ENCODE results near the gene CNOT9. TPM values are rescaled to one million over a fixed set of nuclear protein-coding genes. Genes with fewer than 3 reads are reported as not detected.

CNOT9 gene
- total RNA-seq, 1 donor from 2014 or later = 35.6 TPM

GRCh38 chr2:218555527-218555926 is 13.1 kb upstream of the CNOT9 start:
- Histone ChIP-seq H3K27ac (ENCODE audit: low read depth, low read length) (no peak overlapping the region), H3K4me3 (ENCODE audit: insufficient read depth, low read depth, low read length) (no peak overlapping the region), H3K4me1 (ENCODE audit: insufficient read depth, low read length) (no peaks in the 10 kb centered on the region), H2AFZ (ENCODE audit: low read depth, low read length) (no peak overlapping the region), H3K36me3 (ENCODE audit: insufficient read depth, low read length) (peaks cover 13% of the 10 kb centered on the region), H3K27me3 (ENCODE audit: insufficient read depth, low read length) (no peaks in the 10 kb centered on the region), H3K9me3 (ENCODE audit: insufficient read depth, low read depth, low read length) (no peaks in the 10 kb centered on the region), H3K9ac (ENCODE audit: low read length) (no peak overlapping the region), H3K79me2 (ENCODE audit: insufficient read depth, low read length) (no peaks in the 10 kb centered on the region), H4K20me1 (ENCODE audit: insufficient read depth, low read length) (no peaks in the 10 kb centered on the region), H3K4me2 (ENCODE audit: low read length) (no peak overlapping the region)
- FAIRE-seq = no peak
- H3K36me3 Mint-ChIP-seq (ENCODE audit: low read depth, unreplicated experiment) = peaks cover 5% of the 10 kb centered on the region
- no peak for DNase-seq (ENCODE audit: low read depth)
- H3K4me1 Mint-ChIP-seq (ENCODE audit: low read depth, unreplicated experiment) = peaks cover 4% of the 10 kb centered on the region
- no peak overlapping the region for H3K4me3 Mint-ChIP-seq (ENCODE audit: unreplicated experiment)
- H3K27me3 Mint-ChIP-seq (ENCODE audit: low read depth, unreplicated experiment) = no peaks in the 10 kb centered on the region
- no peaks in the 10 kb centered on the region for H3K9me3 Mint-ChIP-seq (ENCODE audit: unreplicated experiment)
- no peak overlapping the region for H3K27ac Mint-ChIP-seq (ENCODE audit: unreplicated experiment)
- TF ChIP-seq CTCF (IDR thresholded peaks at IDR 0.05; ENCODE audit: insufficient read depth, low read depth, low read length) (no peak), EZH2 (IDR thresholded peaks at IDR 0.05; ENCODE audit: insufficient read depth, low read length) (no peak)

GRCh38 chr2:218557941-218558340 is 10.7 kb upstream of the CNOT9 start:
- Mint-ChIP-seq H3K27ac (ENCODE audit: unreplicated experiment) (no peak overlapping the region), H3K4me3 (ENCODE audit: unreplicated experiment) (no peak overlapping the region), H3K27me3 (ENCODE audit: low read depth, unreplicated experiment) (no peaks in the 10 kb centered on the region), H3K4me1 (ENCODE audit: low read depth, unreplicated experiment) (peaks cover 4% of the 10 kb centered on the region), H3K36me3 (ENCODE audit: low read depth, unreplicated experiment) (peaks cover 7% of the 10 kb centered on the region), H3K9me3 (ENCODE audit: unreplicated experiment) (no peaks in the 10 kb centered on the region)
- no peak for DNase-seq (ENCODE audit: low read depth)
- no peak overlapping the region for H3K9ac ChIP-seq (ENCODE audit: low read length)
- H3K9me3 ChIP-seq (ENCODE audit: insufficient read depth, low read depth, low read length) = no peaks in the 10 kb centered on the region
- H3K79me2 ChIP-seq (ENCODE audit: insufficient read depth, low read length) = no peaks in the 10 kb centered on the region
- peaks cover 13% of the 10 kb centered on the region for H3K36me3 ChIP-seq (ENCODE audit: insufficient read depth, low read length)
- no peaks in the 10 kb centered on the region for H3K27me3 ChIP-seq (ENCODE audit: insufficient read depth, low read length)
- FAIRE-seq = no peak
- no peak overlapping the region for H3K4me2 ChIP-seq (ENCODE audit: low read length)
- H3K4me3 ChIP-seq (ENCODE audit: insufficient read depth, low read depth, low read length) = no peak overlapping the region
- H4K20me1 ChIP-seq (ENCODE audit: insufficient read depth, low read length) = no peaks in the 10 kb centered on the region
- no peak overlapping the region for H3K27ac ChIP-seq (ENCODE audit: low read depth, low read length)
- H3K4me1 ChIP-seq (ENCODE audit: insufficient read depth, low read length) = no peaks in the 10 kb centered on the region
- TF ChIP-seq EZH2 (IDR thresholded peaks at IDR 0.05; ENCODE audit: insufficient read depth, low read length) = no peak
- no peak for TF ChIP-seq CTCF (IDR thresholded peaks at IDR 0.05; ENCODE audit: insufficient read depth, low read depth, low read length)
- no peak overlapping the region for H2AFZ ChIP-seq (ENCODE audit: low read depth, low read length)

GRCh38 chr2:218558986-218559385 is 9.7 kb upstream of the CNOT9 start:
- H3K27ac ChIP-seq (ENCODE audit: low read depth, low read length) = no peak overlapping the region
- H3K4me3 ChIP-seq (ENCODE audit: insufficient read depth, low read depth, low read length) = no peak overlapping the region
- no peak for TF ChIP-seq CTCF (IDR thresholded peaks at IDR 0.05; ENCODE audit: insufficient read depth, low read depth, low read length)
- no peak for TF ChIP-seq EZH2 (IDR thresholded peaks at IDR 0.05; ENCODE audit: insufficient read depth, low read length)
- H3K79me2 ChIP-seq (ENCODE audit: insufficient read depth, low read length) = peaks cover 10% of the 10 kb centered on the region
- DNase-seq (ENCODE audit: low read depth) = no peak
- no peaks in the 10 kb centered on the region for H3K27me3 ChIP-seq (ENCODE audit: insufficient read depth, low read length)
- no peak overlapping the region for H3K4me2 ChIP-seq (ENCODE audit: low read length)
- no peaks in the 10 kb centered on the region for H3K27me3 Mint-ChIP-seq (ENCODE audit: low read depth, unreplicated experiment)
- H2AFZ ChIP-seq (ENCODE audit: low read depth, low read length) = no peak overlapping the region
- no peaks in the 10 kb centered on the region for H3K4me1 ChIP-seq (ENCODE audit: insufficient read depth, low read length)
- H3K27ac Mint-ChIP-seq (ENCODE audit: unreplicated experiment) = no peak overlapping the region
- peaks cover 4% of the 10 kb centered on the region for H3K36me3 Mint-ChIP-seq (ENCODE audit: low read depth, unreplicated experiment)
- peaks cover 4% of the 10 kb centered on the region for H3K4me1 Mint-ChIP-seq (ENCODE audit: low read depth, unreplicated experiment)
- no peak overlapping the region for H3K4me3 Mint-ChIP-seq (ENCODE audit: unreplicated experiment)
- H3K36me3 ChIP-seq (ENCODE audit: insufficient read depth, low read length) = peaks cover 7% of the 10 kb centered on the region
- no peaks in the 10 kb centered on the region for H3K9me3 ChIP-seq (ENCODE audit: insufficient read depth, low read depth, low read length)
- no peak for FAIRE-seq
- H3K9ac ChIP-seq (ENCODE audit: low read length) = no peak overlapping the region
- H4K20me1 ChIP-seq (ENCODE audit: insufficient read depth, low read length) = no peaks in the 10 kb centered on the region
- H3K9me3 Mint-ChIP-seq (ENCODE audit: unreplicated experiment) = no peaks in the 10 kb centered on the region
